ENCODE results near the gene CLEC20A.

GRCh38 chr1:178464566-178464965 is 32.2 kb downstream of the CLEC20A start:
- TF ChIP-seq, protein P1, sequence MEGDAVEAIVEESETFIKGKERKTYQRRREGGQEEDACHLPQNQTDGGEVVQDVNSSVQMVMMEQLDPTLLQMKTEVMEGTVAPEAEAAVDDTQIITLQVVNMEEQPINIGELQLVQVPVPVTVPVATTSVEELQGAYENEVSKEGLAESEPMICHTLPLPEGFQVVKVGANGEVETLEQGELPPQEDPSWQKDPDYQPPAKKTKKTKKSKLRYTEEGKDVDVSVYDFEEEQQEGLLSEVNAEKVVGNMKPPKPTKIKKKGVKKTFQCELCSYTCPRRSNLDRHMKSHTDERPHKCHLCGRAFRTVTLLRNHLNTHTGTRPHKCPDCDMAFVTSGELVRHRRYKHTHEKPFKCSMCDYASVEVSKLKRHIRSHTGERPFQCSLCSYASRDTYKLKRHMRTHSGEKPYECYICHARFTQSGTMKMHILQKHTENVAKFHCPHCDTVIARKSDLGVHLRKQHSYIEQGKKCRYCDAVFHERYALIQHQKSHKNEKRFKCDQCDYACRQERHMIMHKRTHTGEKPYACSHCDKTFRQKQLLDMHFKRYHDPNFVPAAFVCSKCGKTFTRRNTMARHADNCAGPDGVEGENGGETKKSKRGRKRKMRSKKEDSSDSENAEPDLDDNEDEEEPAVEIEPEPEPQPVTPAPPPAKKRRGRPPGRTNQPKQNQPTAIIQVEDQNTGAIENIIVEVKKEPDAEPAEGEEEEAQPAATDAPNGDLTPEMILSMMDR (IDR thresholded peaks at IDR 0.05): no peak
- TF ChIP-seq POLR2A (IDR thresholded peaks at IDR 0.05) (no peak), POLR2AphosphoS5 (IDR thresholded peaks at IDR 0.05; ENCODE audit: insufficient read depth in 1 of 2, low read depth in 1 of 2) (no peak)
